Ascending aorta (tissue), 2 donors: ENCODE results near the gene SOX13. TPM values are rescaled to one million over a fixed set of nuclear protein-coding genes. Genes with fewer than 3 reads are reported as not detected.
"Not testable (repeated sequence)": the region's sequence is repeated elsewhere in the genome, so short reads cannot be mapped to it uniquely, and the experiment has no call there.

ENCODE experiments used
- DNase-seq, 2 donors: peaks; one replicate each; pipeline ENCODE4 v3.0.0-alpha.2; 2019; ENCODE audit warnings: low spot score in 2 of 2
- H3K27ac ChIP-seq, 2 donors: fragments of 200-600 bp; sonication (generic); one replicate each; pipeline ENCODE4 v1.5.1; 2016 to 2017; ENCODE audit warnings: mild to moderate bottlenecking in 1 of 2
- H3K27me3 ChIP-seq: fragments of 200-600 bp; sonication (generic); one replicate; pipeline ENCODE4 v1.5.1; 2017
- H3K36me3 ChIP-seq, 2 donors: fragments of 200-600 bp; sonication (generic); one replicate each; pipeline ENCODE4 v1.5.1; 2016
- H3K4me1 ChIP-seq, 2 donors: fragments of 200-600 bp; sonication (generic); one replicate each; pipeline ENCODE4 v1.5.1; 2016 to 2017; ENCODE audit warnings: mild to moderate bottlenecking in 1 of 2
- H3K4me3 ChIP-seq, 2 donors: fragments of 200-600 bp; sonication (generic); one replicate each; pipeline ENCODE4 v1.5.1; 2016 to 2017; ENCODE audit warnings: mild to moderate bottlenecking in 1 of 2
- H3K9me3 ChIP-seq, 2 donors: fragments of 200-600 bp; sonication (generic); one replicate each; pipeline ENCODE4 v1.5.1; 2016
- CTCF ChIP-seq, 3 experiments: fragments of 200-600 bp in 2 of 3; fragments of 450-650 bp in 1 of 3; sonication (generic) in 2 of 3; IDR thresholded peaks; one replicate each; pipeline ENCODE4 v1.5.1; 2016 to 2019; ENCODE audit warnings: antibody characterized with exemption in 3 of 3, mild to moderate bottlenecking in 1 of 3, moderate library complexity in 1 of 3
- intact Hi-C: fragments of 100-400 bp; cut with DNase I; formaldehyde crosslinking; loops from one replicate; pipeline ENCODE4 v1.15.1; 2023
- total RNA-seq: library from RNA; depleted of rRNA; stranded (reverse); fragments of >200 nt; gene quantifications from one replicate; pipeline ENCODE4 v1.1.0, GENCODE V29; 2016

Gene SOX13
- total RNA-seq, 1 donor from 2014 or later: 70.1 TPM

DNA sequence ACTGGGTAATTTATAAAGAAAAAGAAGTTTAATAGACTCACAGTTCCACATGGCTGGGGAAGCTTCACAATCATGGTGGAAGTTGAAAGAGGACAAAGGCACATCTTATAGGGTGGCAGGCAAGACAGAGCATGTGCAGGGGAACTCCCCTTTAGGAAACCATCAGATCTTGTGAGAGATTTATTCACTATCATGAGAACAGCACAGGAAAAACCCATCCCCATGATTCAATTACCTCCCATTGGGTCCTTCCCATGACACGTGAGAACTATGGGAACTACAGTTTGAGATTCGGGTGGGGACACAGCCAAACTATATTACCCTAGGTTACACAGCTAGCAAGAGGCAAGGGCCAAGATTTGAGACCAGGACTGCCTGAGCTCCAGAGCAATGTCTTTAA is 30.4 kb upstream of the SOX13 start:
- Histone ChIP-seq H3K4me3 (no peak overlapping the region), H3K27me3 (no peaks in the 10 kb centered on the region), H3K4me1 (peaks cover 0 to 6% of the 10 kb centered on the region in 2 donors), H3K36me3 (no peaks in the 10 kb centered on the region), H3K27ac (no peak overlapping the region), H3K9me3 (no peaks in the 10 kb centered on the region)
- no peak for DNase-seq
- no peak for TF ChIP-seq CTCF (IDR thresholded peaks at IDR 0.05)
- intact Hi-C loops: no loop called here

DNA sequence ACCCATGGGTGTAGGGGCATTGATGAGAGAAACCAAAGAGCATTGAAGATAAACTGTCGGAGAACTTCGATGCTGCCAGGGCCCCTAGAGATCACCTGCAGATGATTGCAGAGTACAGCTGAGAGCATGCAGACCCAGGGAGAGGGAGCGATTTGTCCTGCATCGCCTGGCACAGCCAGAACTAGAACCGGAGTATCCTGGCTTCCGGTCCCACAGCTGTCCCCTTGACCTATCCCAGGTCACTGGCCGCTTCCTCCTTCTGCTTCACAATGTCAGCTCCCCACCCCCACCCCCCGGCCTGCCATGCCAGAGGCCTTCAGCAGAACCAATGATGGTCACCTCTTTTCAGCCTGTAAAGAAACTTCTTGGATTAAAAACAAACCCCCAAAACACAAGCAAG is 29.2 kb upstream of the SOX13 start:
- no peaks in the 10 kb centered on the region for H3K9me3 ChIP-seq
- H3K36me3 ChIP-seq: no peaks in the 10 kb centered on the region
- no peak for TF ChIP-seq CTCF (IDR thresholded peaks at IDR 0.05)
- H3K27ac ChIP-seq: no peak overlapping the region
- intact Hi-C loops: no loop called here
- H3K4me3 ChIP-seq: no peak overlapping the region
- no peak for DNase-seq
- peaks cover 0 to 6% of the 10 kb centered on the region in 2 donors for H3K4me1 ChIP-seq
- no peaks in the 10 kb centered on the region for H3K27me3 ChIP-seq

GRCh38 chr1:204044448-204044847 is 28.5 kb upstream of the SOX13 start:
- Histone ChIP-seq H3K9me3 (no peaks in the 10 kb centered on the region), H3K27ac (no peak overlapping the region), H3K4me3 (no peak overlapping the region), H3K4me1 (peaks cover 0 to 6% of the 10 kb centered on the region in 2 donors), H3K36me3 (no peaks in the 10 kb centered on the region), H3K27me3 (no peaks in the 10 kb centered on the region)
- no peak for DNase-seq
- TF ChIP-seq CTCF (IDR thresholded peaks at IDR 0.05): no peak
- intact Hi-C loops: no loop called here

DNA sequence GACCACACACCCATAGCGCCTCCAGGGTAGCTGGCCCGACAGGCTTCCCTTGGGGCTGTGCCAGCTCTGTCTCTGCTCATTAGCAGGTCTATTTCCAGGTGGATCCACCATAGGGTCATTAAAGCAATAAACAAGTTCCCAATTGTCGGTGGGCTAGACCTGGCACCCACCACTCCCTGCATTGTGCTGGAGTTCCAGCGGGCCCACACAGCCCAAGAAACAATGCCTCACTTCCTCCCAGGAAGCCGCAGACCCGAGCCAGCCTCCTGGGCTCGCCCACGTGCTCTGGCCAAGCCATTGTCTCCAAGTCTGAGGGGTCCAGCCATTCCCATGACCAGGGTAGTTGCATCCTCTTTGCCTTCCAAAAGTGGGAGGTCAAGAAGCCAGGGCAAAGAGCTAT is 27.5 kb upstream of the SOX13 start:
- intact Hi-C loops: no loop called here
- Histone ChIP-seq H3K9me3 (no peaks in the 10 kb centered on the region), H3K4me1 (peaks cover 0 to 6% of the 10 kb centered on the region in 2 donors), H3K27ac (no peak overlapping the region), H3K36me3 (no peaks in the 10 kb centered on the region), H3K27me3 (no peaks in the 10 kb centered on the region), H3K4me3 (no peak overlapping the region)
- no peak for DNase-seq
- TF ChIP-seq CTCF (IDR thresholded peaks at IDR 0.05): no peak

GRCh38 chr1:204046346-204046745 is 26.6 kb upstream of the SOX13 start:
- no peaks in the 10 kb centered on the region for H3K9me3 ChIP-seq
- H3K4me1 ChIP-seq: peaks cover 0 to 2% of the 10 kb centered on the region in 2 donors
- no peak overlapping the region for H3K27ac ChIP-seq
- DNase-seq: no peak
- H3K4me3 ChIP-seq: no peak overlapping the region
- H3K27me3 ChIP-seq: no peaks in the 10 kb centered on the region
- TF ChIP-seq CTCF (IDR thresholded peaks at IDR 0.05): no peak
- intact Hi-C loops: no loop called here
- H3K36me3 ChIP-seq: no peaks in the 10 kb centered on the region

DNA sequence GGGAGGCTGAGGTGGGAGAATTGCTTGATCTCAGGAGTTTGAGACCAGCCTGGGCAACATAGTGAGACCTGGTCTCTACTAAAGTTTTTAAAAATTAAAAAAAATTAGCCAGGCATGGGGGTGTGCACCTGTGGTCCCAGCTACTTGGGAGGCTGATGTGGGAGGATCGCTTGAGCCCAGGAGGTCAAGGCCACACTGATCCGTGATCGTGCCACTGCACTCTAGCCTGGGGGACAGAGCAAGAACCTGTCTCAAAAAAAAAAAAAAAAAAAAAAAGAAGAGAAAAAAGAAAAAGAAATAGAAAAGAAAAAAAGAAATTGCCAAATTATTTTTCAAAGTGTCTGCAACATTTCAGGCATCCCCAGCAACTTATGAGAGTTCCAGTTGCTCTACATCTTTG is 24.1 kb upstream of the SOX13 start:
- H3K27me3 ChIP-seq, H3K9me3 ChIP-seq, H3K4me1 ChIP-seq, H3K36me3 ChIP-seq, H3K4me3 ChIP-seq, intact Hi-C loops, H3K27ac ChIP-seq, DNase-seq: not testable (repeated sequence)
